SK-N-MC (cell line): ENCODE data around the gene KDM3B.

Source experiments
- EZH2 ChIP-seq: fragments of 200-600 bp; sonication (generic); IDR thresholded peaks from one replicate; pipeline ENCODE4 v1.6.1; 2017; ENCODE audit warnings: antibody characterized with exemption
- POLR2AphosphoS5 ChIP-seq: IDR thresholded peaks from 2 replicates; pipeline ENCODE4 v1.6.1; 2012; ENCODE audit warnings: mild to moderate bottlenecking, low read depth, low read length, borderline replicate concordance

DNA sequence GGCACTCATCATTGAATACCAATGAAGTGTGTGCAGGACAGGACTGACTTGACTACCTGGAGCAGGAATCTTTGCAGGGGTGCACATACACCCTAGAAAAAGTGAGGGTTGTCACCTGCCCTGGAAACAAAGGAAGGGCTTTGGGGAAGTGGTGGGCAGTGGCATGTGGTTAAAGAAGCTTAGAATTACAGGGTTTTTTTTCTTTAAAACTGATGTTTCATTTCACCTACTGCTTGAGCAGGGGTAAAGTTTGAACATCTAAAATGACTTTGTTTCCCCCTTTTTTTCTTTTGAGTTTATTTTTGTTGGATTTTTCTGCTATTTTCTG lies 2.0 kb upstream of the KDM3B start:
- TF ChIP-seq POLR2AphosphoS5 (no peak), EZH2 (no peak)
